GM18951 (cell line): ENCODE measurements around the gene PTGES.

Source experiments
- POLR2A ChIP-seq: IDR thresholded peaks from 4 replicates; pipeline ENCODE4 v1.6.1; 2011; ENCODE audit warnings: mild to moderate bottlenecking; ENCODE audit not compliant: insufficient read length, insufficient read depth; ENCODE audit errors: extremely low read depth
- in situ Hi-C: fragments of 300-500 bp; cut with MboI; formaldehyde crosslinking; loops from one replicate; pipeline ENCODE4 v1.12.0; 2022; ENCODE audit warnings: low sequenced_read_pairs, mixed read lengths, inconsistent platforms; ENCODE audit not compliant: unreplicated experiment

Gene PTGES

DNA sequence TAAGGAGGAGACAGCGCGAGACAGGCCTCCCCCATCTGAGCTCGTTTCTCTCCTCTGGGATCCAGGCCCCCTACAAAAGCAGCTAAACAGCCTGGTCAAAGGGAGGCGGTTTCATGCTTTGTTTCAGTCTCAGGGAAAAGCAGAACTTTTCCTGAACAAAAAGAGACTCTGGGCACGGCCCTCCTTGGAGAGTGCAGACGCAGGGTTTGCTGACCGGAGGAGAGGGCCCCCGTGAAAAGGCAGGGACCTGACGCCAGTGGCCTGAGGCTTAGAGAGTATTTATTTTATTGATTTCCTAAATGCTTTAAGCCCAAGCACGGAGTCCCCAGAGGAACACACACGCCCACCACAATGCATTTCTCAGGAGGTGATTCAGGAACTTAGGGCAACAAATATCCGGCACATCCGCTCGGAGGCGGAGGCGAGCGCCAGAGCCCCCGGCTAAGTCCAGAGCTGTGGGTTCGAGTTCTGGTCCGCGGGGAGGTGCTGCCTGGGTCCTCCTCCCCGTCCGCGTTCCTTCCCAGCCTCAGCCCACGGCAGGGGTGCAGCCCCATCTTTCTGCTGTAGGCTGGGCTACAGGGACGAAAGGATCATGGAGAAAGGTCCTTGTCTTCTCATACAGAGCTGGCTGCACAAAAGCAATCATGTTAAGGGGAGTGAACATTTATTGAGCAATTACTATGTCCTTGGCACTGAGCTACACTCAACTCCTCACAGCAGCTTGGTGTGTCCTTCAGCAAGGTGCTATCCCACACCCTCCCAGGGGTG is 40.0 kb downstream of the PTGES start:
- in situ Hi-C loops, result no loop called here
- no peak for TF ChIP-seq POLR2A

DNA sequence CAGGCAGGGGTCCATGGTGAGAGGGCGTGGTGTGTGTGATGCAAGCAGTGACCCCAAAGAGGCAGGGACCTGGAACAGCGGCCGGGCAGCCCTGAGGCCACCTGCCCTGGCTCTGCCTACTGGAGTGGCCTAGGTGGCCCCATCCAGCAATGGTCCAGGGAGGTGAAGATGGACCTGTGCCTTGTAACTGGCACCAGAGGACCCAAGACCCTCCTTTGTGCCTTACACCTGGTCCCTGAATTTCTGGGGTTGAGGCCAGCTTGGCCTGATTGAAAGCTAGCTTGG is 42.7 kb downstream of the PTGES start:
- in situ Hi-C loops, result no loop called here
- no peak for TF ChIP-seq POLR2A

DNA sequence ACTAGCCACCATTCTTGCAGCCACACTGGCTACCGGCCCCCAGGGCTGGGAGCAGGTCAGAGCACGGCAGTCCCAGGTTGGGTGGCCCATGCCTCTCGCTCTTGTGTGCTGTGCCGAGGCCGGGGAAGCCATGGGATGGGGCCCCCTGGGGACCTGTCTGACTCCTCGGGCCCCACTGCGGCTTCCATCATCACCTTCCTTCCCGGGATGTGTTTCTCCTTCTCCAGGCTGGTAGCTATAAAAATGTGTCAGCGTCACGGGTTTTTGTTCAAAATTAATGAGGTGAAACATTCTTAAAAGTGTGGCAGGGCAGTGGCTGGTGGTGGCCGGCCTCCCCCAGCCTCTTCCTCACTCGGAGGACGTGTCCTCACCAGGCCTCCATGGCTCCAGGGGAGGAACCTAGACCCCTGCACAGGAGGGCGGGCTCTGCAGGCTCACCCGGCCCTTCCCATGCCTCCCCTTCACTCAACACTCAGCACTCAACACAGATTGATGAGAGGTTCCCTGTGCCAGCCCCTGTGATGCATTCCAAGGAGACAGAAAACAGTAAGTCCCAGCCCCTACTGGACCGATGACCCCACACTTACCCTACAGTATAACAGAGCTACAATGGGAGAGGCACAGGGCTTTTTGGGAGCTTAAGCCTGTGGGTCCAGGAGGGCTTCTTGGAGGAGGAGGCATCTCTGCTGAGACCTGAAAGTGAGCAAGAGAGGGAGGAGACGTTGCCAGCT is 43.2 kb downstream of the PTGES start:
- TF ChIP-seq POLR2A, result no peak
- in situ Hi-C loops, result no loop called here

DNA sequence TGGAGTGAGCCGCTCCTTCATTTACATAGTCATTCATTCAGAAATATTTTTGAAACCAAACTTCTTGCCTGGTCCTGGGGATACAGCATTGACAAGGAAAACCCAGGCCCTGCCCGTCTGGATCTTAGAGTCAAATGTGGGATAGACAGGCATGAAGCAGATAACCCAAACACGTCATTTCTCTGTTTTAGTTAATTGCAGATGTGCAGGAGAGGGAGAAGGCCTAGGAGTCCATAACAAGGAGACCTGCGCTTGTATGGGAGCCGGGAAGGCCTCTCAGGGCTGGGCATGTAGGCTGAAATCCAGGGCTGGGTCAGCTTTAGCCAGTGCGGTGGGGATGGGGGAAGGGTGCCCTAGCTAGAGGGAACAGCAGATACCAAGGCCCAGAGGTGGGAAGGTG is 44.0 kb downstream of the PTGES start:
- in situ Hi-C loops, result no loop called here
- TF ChIP-seq POLR2A, result no peak

DNA sequence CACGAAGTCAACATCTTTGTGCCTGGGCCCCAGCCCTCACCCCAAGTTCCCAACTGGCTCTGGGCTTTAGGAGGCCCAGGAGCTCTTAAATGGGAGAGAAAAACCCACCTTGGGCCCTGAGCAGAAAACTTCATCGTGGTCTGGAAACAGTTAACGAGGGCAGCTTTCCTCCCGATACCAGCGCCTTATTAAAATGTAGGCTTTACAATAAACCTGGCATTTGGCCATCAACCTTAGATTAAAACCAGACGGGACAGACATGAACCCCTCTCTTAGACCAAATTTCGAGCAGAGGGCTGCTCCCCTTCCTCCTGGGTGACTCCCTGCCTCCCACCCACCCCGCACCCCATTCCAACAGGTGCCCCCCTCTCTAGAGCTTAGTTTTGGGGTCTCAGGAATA is 48.0 kb downstream of the PTGES start:
- in situ Hi-C loops, result no loop called here

GRCh38 chr9:129703667-129704355 is 49.0 kb downstream of the PTGES start:
- no peak for TF ChIP-seq POLR2A
- in situ Hi-C loops, result no loop called here

More for the DNA sequence above, 48.0 kb downstream of the PTGES start:
- no peak for TF ChIP-seq POLR2A

DNA sequence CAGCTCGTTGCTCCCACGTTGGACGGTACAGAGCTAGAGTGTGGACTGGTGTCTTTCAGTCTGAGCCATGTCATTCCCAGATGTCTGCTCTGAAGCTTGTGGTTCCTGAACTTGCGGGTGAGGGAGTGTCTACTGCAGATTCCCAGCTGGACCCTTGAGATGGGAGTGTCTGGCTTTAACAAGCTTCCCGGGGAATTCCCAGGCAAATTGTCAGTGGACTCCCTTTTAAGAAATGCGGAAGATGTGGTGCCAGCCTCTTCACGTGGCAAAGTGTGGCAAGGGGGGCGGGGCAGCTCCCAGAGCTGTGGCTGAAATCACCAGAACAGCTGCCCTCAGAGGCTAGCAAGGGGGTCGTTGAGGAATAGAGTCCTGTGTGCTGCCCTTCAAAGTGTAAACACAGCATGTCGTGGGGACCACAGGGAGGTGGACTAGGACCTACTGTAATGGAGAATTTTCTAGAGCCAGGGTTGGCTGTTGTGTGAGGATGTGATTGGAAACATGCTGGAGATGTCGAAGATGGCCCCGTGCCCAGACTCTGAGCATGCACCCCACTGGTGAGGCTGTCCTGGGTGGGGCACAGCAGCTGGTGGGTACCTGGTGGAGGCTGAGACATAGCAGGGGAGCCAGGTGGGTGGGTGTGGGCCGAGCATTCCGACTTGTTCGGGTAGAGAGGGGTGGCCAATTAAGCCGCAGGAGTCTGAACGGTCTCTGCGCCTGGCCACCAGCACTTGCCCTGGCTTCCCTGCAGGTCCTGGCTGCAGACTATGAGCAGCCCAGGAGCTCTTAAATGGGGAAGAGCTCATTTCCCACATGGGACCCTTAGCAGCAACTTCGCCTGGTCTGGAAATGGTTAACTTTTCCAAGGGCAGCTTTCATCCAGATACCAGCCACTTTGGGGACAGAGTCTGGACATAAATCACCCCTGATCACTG is 50.0 kb downstream of the PTGES start:
- TF ChIP-seq POLR2A, result no peak
- in situ Hi-C loops, result no loop called here

DNA sequence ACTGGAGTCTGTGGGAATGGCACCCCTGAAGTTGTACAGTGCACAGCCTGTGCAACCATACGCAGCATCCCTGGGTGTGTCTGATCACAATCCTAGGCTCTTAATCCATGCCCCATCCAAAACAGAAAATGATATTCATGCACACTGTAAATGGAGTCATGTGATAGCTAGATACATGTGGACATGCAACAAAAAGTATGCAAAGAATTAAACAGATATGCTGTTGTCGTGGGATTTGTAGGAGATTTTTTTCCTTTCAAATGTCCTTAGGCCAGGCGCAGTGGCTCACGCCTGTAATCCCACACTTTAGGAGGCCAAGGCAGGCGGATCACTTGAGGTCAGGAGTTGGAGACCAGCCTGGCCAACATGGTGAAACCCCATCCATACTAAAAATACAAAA is 51.3 kb downstream of the PTGES start:
- no peak for TF ChIP-seq POLR2A
- in situ Hi-C loops, result no loop called here

GRCh38 chr9:129701054-129701453 is 51.8 kb downstream of the PTGES start:
- TF ChIP-seq POLR2A, result no peak
- in situ Hi-C loops, result no loop called here

GRCh38 chr9:129698254-129698757 is 54.5 kb downstream of the PTGES start:
- TF ChIP-seq POLR2A, result no peak
- in situ Hi-C loops, result no loop called here

DNA sequence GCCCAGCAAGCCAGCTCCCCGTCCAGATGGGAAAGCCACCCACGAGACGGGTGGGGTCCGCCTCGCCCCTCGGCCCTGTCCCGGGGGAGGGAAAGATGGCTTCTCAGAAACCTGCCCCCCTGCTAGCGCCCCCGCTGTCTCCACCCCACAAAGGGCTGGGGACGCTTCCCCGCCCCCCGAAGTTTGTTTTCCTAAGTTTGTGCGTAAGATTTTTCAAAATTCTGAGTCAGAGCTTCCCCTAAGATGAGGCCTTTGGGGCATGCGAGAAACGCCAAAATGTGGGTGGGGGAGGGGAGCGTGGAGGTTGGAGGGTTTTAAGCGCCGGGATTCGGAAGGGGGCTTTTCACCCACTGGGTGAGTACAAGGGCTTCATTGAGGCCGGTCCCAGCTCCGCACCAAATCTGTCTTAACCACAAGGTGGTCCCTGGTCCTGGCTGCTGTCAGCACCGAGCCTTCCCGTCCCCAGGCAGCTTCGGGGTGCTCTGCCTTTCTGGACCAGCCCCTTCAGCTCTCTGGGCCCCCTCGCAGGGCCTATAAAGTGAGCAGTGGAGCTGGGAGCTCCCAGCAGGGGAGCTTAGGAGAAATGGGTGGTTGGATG is 55.1 kb downstream of the PTGES start:
- no peak for TF ChIP-seq POLR2A
- in situ Hi-C loops, result no loop called here

DNA sequence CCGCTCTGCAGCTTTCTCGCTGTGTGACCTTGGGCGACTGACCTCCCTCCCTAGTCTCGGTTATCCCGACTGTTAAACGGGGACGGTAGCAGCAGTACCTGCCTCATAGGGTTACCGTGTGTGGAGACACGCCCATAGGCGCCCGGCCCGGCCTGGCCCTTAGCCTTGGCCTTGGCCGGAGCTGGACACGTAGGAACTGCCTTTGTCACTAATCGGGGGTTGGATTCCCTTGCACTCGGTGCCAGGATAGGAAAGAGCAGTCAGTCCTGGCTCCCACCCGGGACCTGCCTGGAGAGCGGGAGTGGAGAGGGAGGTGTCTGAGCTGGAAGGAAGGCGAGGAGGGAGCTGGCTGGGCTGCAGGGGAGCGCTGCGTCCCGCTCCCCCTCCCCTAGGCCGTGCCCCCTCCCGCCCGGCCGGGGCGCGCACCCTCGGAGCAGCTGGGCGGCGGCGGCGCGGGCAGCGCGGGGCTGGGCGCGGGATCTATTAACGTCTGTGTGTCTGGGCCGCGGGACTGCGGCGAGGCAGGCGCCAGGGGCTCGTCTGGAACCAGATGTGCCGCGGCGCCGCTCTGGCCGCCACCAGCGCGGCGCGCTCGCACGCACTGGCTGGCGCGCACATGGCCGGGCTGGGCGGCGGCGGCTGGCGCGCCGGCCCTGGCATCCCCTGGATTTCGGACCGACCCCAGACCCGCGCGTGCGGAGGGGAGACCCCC is 55.7 kb downstream of the PTGES start:
- in situ Hi-C loops, result no loop called here
- no peak for TF ChIP-seq POLR2A

- TF ChIP-seq POLR2A, result no peak
- in situ Hi-C loops, result no loop called here
Measured at GRCh38 chr9:129695870-129696269, 57.0 kb downstream of the PTGES start.
